Jurkat, Clone E6-1 (cell line): ENCODE results near the gene RUNDC3A.
"Not testable (repeated sequence)": the region's sequence is repeated elsewhere in the genome, so short reads cannot be mapped to it uniquely, and the experiment has no call there.

Experiments used
- DNase-seq: peaks from one replicate; pipeline ENCODE4 v3.0.0-alpha.2; 2011; ENCODE audit warnings: low read depth, low spot score
- H3K4me3 ChIP-seq: 2 replicates; pipeline ENCODE4 v1.5.1; 2011; ENCODE audit warnings: mild to moderate bottlenecking, low read length, control low read depth, moderate library complexity

Gene RUNDC3A

GRCh38 chr17:44315760-44316731 is 7.6 kb downstream of the RUNDC3A start:
- DNase-seq: no peak
- peak overlapping the region; percentile 49 for H3K4me3 ChIP-seq

- no peak overlapping the region for H3K4me3 ChIP-seq
- DNase-seq: no peak
These were observed 9.1 kb downstream of the RUNDC3A start for GRCh38 chr17:44317545-44317944.

GRCh38 chr17:44318077-44318892 is 9.9 kb downstream of the RUNDC3A start:
- no peak for DNase-seq
- no peak overlapping the region for H3K4me3 ChIP-seq

- DNase-seq: no peak
- no peak overlapping the region for H3K4me3 ChIP-seq
These were observed 11.7 kb downstream of the RUNDC3A start for GRCh38 chr17:44320066-44320465.

- no peak for DNase-seq
- H3K4me3 ChIP-seq: no peak overlapping the region
These were observed 13.1 kb downstream of the RUNDC3A start for GRCh38 chr17:44321246-44322120.

GRCh38 chr17:44322236-44322895 is 14.0 kb downstream of the RUNDC3A start:
- no peak for DNase-seq
- no peak overlapping the region for H3K4me3 ChIP-seq

- peak overlapping the region; percentile 82 for H3K4me3 ChIP-seq
- no peak for DNase-seq
These were observed 15.1 kb downstream of the RUNDC3A start for GRCh38 chr17:44323359-44324091.

- no peak for DNase-seq
- peak overlapping the region; percentile 82 for H3K4me3 ChIP-seq
These were observed 15.7 kb downstream of the RUNDC3A start for GRCh38 chr17:44324092-44324570.

- peak within 1 kb of the TSS; percentile 82 for H3K4me3 ChIP-seq
- DNase-seq: peak; percentile 82
These were observed 16.3 kb downstream of the RUNDC3A start, which contains the start of gene SLC25A39 for GRCh38 chr17:44324571-44325275. TSS of gene SLC25A39 (minus strand) at chr17:44324823. CDS start at chr17:44323562, 1,261 bp downstream.

- peak; percentile 94 for DNase-seq
- H3K4me3 ChIP-seq: peak overlapping the region; percentile 16; the same call in 1 of the 2 replicates
These were observed 18.6 kb downstream of the RUNDC3A start for GRCh38 chr17:44326861-44327444.

- no peak overlapping the region for H3K4me3 ChIP-seq
- DNase-seq: no peak
These were observed 19.5 kb downstream of the RUNDC3A start for GRCh38 chr17:44327715-44328449.

GRCh38 chr17:44329516-44329915 is 21.1 kb downstream of the RUNDC3A start:
- DNase-seq, H3K4me3 ChIP-seq: not testable (repeated sequence)

- not testable (repeated sequence) for DNase-seq, H3K4me3 ChIP-seq
These were observed 21.9 kb downstream of the RUNDC3A start for GRCh38 chr17:44330263-44330662.

GRCh38 chr17:44331249-44331760 is 22.9 kb downstream of the RUNDC3A start:
- peak; percentile 67 for DNase-seq
- peak overlapping the region; percentile 15 for H3K4me3 ChIP-seq

- H3K4me3 ChIP-seq: no peak overlapping the region
- DNase-seq: no peak
These were observed 25.0 kb downstream of the RUNDC3A start for GRCh38 chr17:44333371-44333770.

GRCh38 chr17:44334315-44334714 is 25.9 kb downstream of the RUNDC3A start:
- DNase-seq: no peak
- no peak overlapping the region for H3K4me3 ChIP-seq
